Neural progenitor cell (in vitro differentiated cells): ENCODE measurements around the gene SERPINA12. TPM values are rescaled to one million over a fixed set of nuclear protein-coding genes. Genes with fewer than 3 reads are reported as not detected.

Experiments used
- DNase-seq: peaks from one replicate; pipeline ENCODE4 v3.0.0-alpha.2; 2016; ENCODE audit warnings: low spot score
- H2AFZ ChIP-seq: fragments of 200-600 bp; sonication (generic); replicated peaks from 2 replicates; pipeline ENCODE4 v1.6.1; 2016; ENCODE audit warnings: antibody characterized with exemption
- H3F3A ChIP-seq: fragments of 200-600 bp; sonication (generic); 2 replicates; pipeline ENCODE4 v1.6.1; 2016; ENCODE audit warnings: antibody characterized with exemption, low read depth
- H3K27ac ChIP-seq: fragments of 200-600 bp; sonication (generic); 2 replicates; pipeline ENCODE4 v1.5.1; 2016; ENCODE audit warnings: mild to moderate bottlenecking
- H3K27me3 ChIP-seq: fragments of 200-600 bp; sonication (generic); 2 replicates; pipeline ENCODE4 v1.6.1; 2016; ENCODE audit warnings: mild to moderate bottlenecking, moderate library complexity
- H3K36me3 ChIP-seq: fragments of 200-600 bp; sonication (generic); 2 replicates; pipeline ENCODE4 v1.5.1; 2016
- H3K4me1 ChIP-seq: fragments of 200-600 bp; sonication (generic); 2 replicates; pipeline ENCODE4 v1.6.1; 2016; ENCODE audit warnings: mixed run types
- H3K4me2 ChIP-seq: fragments of 200-600 bp; sonication (generic); 2 replicates; pipeline ENCODE4 v1.6.1; 2016
- H3K4me3 ChIP-seq: fragments of 200-600 bp; sonication (generic); 2 replicates; pipeline ENCODE4 v1.5.1; 2016
- H3K79me2 ChIP-seq: fragments of 200-600 bp; sonication (generic); 2 replicates; pipeline ENCODE4 v1.6.1; 2016; ENCODE audit warnings: low read depth
- H3K9ac ChIP-seq: fragments of 200-600 bp; sonication (generic); 2 replicates; pipeline ENCODE4 v1.6.1; 2016
- H3K9me3 ChIP-seq: fragments of 200-600 bp; sonication (generic); 2 replicates; pipeline ENCODE4 v1.5.1; 2016; ENCODE audit warnings: low read depth
- H4K20me1 ChIP-seq: fragments of 200-600 bp; sonication (generic); 2 replicates; pipeline ENCODE4 v1.6.1; 2016; ENCODE audit warnings: low read depth
- H3K27ac Mint-ChIP-seq: 3 replicates; pipeline ENCODE4 v1.8.0; 2021; ENCODE audit warnings: mixed read lengths
- H3K27me3 Mint-ChIP-seq: 2 replicates; pipeline ENCODE4 v1.8.0; 2022; ENCODE audit warnings: low read depth, mild to moderate bottlenecking, inconsistent platforms, moderate library complexity, mixed read lengths; ENCODE audit not compliant: insufficient read depth
- H3K36me3 Mint-ChIP-seq: 3 replicates; pipeline ENCODE4 v1.8.0; 2021; ENCODE audit warnings: mixed read lengths
- H3K4me1 Mint-ChIP-seq: 3 replicates; pipeline ENCODE4 v1.8.0; 2021; ENCODE audit warnings: mixed read lengths
- H3K4me3 Mint-ChIP-seq: 3 replicates; pipeline ENCODE4 v1.8.0; 2021; ENCODE audit warnings: mild to moderate bottlenecking, moderate library complexity, mixed read lengths
- H3K9me3 Mint-ChIP-seq: 3 replicates; pipeline ENCODE4 v1.8.0; 2020; ENCODE audit warnings: mixed read lengths
- EZH2 ChIP-seq: fragments of 200-600 bp; sonication (generic); IDR thresholded peaks from 2 replicates; pipeline ENCODE4 v1.6.1; 2017; ENCODE audit warnings: antibody characterized with exemption, mild to moderate bottlenecking, moderate library complexity
- EZH2phosphoT487 ChIP-seq: fragments of 200-600 bp; sonication (generic); IDR thresholded peaks from 2 replicates; pipeline ENCODE4 v1.6.1; 2017; ENCODE audit warnings: antibody characterized with exemption
- total RNA-seq: library from RNA; depleted of rRNA; stranded (reverse); fragments of >200 nt; gene quantifications from 2 replicates; pipeline ENCODE4 v1.2.3, GENCODE V29; 2015; ENCODE audit warnings: low replicate concordance
- TF ChIP-seq, protein P1 (sequence below): fragments of 200-600 bp; sonication (generic); IDR thresholded peaks from 2 replicates; pipeline ENCODE4 v1.5.1; 2017; ENCODE audit warnings: antibody characterized with exemption, mild to moderate bottlenecking

SERPINA12 gene
- total RNA-seq, 1 donor from 2014 or later, result not detected

DNA sequence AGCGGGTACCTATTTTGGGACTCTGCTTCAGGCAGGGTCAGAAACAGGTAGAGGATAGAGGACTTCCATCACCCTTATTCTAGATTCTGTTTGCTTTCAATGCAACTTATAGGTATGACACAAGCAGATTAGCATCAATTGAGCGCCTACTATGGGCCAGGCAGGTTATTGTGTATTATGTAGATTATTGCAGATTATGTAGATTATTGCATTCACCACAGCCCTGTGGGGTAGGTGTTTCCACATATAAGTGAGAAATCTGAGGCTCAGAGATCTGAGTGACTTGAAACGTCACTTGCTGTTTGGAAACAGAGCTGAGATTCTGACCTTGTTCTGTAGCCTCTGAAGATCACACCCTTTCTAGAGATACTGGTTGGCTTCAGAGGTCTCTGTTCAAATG is 26.2 kb upstream of the SERPINA12 start:
- H2AFZ ChIP-seq, result no peak overlapping the region
- H3K9me3 Mint-ChIP-seq, result no peaks in the 10 kb centered on the region
- H3K79me2 ChIP-seq, result no peaks in the 10 kb centered on the region
- H4K20me1 ChIP-seq, result no peaks in the 10 kb centered on the region
- H3K9ac ChIP-seq, result no peak overlapping the region
- no peak overlapping the region for H3K4me2 ChIP-seq
- no peak overlapping the region for H3K4me3 Mint-ChIP-seq
- DNase-seq, result no peak
- peaks cover 13% of the 10 kb centered on the region for H3K4me1 Mint-ChIP-seq
- H3K9me3 ChIP-seq, result no peaks in the 10 kb centered on the region
- no peaks in the 10 kb centered on the region for H3K4me1 ChIP-seq
- no peak overlapping the region for H3K27ac ChIP-seq
- H3K36me3 Mint-ChIP-seq, result no peaks in the 10 kb centered on the region
- no peak overlapping the region for H3K4me3 ChIP-seq
- no peaks in the 10 kb centered on the region for H3K36me3 ChIP-seq
- H3K27ac Mint-ChIP-seq, result no peak overlapping the region
- TF ChIP-seq, protein P1, sequence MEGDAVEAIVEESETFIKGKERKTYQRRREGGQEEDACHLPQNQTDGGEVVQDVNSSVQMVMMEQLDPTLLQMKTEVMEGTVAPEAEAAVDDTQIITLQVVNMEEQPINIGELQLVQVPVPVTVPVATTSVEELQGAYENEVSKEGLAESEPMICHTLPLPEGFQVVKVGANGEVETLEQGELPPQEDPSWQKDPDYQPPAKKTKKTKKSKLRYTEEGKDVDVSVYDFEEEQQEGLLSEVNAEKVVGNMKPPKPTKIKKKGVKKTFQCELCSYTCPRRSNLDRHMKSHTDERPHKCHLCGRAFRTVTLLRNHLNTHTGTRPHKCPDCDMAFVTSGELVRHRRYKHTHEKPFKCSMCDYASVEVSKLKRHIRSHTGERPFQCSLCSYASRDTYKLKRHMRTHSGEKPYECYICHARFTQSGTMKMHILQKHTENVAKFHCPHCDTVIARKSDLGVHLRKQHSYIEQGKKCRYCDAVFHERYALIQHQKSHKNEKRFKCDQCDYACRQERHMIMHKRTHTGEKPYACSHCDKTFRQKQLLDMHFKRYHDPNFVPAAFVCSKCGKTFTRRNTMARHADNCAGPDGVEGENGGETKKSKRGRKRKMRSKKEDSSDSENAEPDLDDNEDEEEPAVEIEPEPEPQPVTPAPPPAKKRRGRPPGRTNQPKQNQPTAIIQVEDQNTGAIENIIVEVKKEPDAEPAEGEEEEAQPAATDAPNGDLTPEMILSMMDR, result no peak
- TF ChIP-seq EZH2phosphoT487 (no peak), EZH2 (no peak)
- no peaks in the 10 kb centered on the region for H3F3A ChIP-seq
- H3K27me3 ChIP-seq, result no peaks in the 10 kb centered on the region
- H3K27me3 Mint-ChIP-seq, result peaks cover 9% of the 10 kb centered on the region

DNA sequence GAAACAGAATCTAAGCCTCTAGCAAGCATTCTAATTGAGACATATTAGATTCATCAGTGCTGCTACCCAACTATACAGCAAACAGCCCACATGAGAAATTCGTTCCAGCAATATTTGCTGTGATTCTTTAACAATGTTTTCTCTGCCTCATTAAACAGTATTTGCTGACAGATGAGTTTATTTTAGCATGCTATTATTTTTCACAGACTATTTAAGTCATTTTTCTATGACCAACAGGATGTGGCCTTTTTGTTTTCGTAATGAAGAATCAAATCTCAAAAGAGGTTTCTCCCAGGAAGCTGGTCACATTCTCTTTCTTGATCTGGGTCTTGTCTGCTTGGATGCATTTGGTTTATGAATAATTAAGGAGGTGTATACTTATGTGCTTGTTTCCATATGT is 23.2 kb upstream of the SERPINA12 start:
- Histone ChIP-seq H3K4me1 (no peaks in the 10 kb centered on the region), H3K4me3 (no peak overlapping the region), H3K9ac (no peak overlapping the region), H3K36me3 (no peaks in the 10 kb centered on the region), H2AFZ (no peak overlapping the region), H3K27me3 (no peaks in the 10 kb centered on the region), H3K4me2 (no peak overlapping the region), H3K27ac (no peak overlapping the region), H3K79me2 (no peaks in the 10 kb centered on the region), H4K20me1 (no peaks in the 10 kb centered on the region), H3K9me3 (no peaks in the 10 kb centered on the region), H3F3A (no peaks in the 10 kb centered on the region)
- no peak for TF ChIP-seq EZH2
- TF ChIP-seq EZH2phosphoT487, result no peak
- TF ChIP-seq, protein P1, result no peak
- Mint-ChIP-seq H3K27ac (no peak overlapping the region), H3K36me3 (no peaks in the 10 kb centered on the region), H3K9me3 (peaks cover under 1% of the 10 kb centered on the region), H3K27me3 (peaks cover 5% of the 10 kb centered on the region), H3K4me1 (no peaks in the 10 kb centered on the region), H3K4me3 (no peak overlapping the region)
- DNase-seq, result no peak

DNA sequence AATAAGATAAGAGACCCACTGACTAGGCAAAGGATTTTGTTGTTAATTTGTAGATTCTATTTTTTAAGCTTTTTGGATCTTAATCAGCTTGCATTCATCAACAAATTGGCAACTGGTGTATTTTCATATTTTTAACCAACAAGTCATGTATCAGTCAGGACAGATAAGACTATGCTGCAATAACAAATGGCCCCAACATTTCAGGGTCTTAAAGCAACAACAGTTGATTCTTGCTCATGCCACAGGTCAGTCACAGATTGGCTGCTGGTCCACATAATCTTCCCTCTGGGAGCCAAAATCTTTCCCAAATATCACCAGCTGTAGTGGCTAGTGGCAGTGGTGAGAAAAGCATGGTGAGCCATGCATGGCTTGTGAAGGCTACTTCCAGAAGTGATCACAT is 21.9 kb upstream of the SERPINA12 start:
- Histone ChIP-seq H3K4me3 (no peak overlapping the region), H3F3A (no peaks in the 10 kb centered on the region), H2AFZ (no peak overlapping the region), H3K4me2 (no peak overlapping the region), H3K27me3 (no peaks in the 10 kb centered on the region), H4K20me1 (no peaks in the 10 kb centered on the region), H3K36me3 (no peaks in the 10 kb centered on the region), H3K9ac (no peak overlapping the region), H3K4me1 (no peaks in the 10 kb centered on the region), H3K79me2 (no peaks in the 10 kb centered on the region), H3K9me3 (no peaks in the 10 kb centered on the region), H3K27ac (no peak overlapping the region)
- H3K4me3 Mint-ChIP-seq, result no peak overlapping the region
- TF ChIP-seq, protein P1, result no peak
- TF ChIP-seq EZH2phosphoT487 (no peak), EZH2 (no peak)
- peaks cover 2% of the 10 kb centered on the region for H3K9me3 Mint-ChIP-seq
- no peak for DNase-seq
- H3K36me3 Mint-ChIP-seq, result no peaks in the 10 kb centered on the region
- H3K4me1 Mint-ChIP-seq, result no peaks in the 10 kb centered on the region
- H3K27ac Mint-ChIP-seq, result no peak overlapping the region
- H3K27me3 Mint-ChIP-seq, result peaks cover 2% of the 10 kb centered on the region
